Measurements from ENCODE around the gene C11orf91. TPM values are rescaled to one million over a fixed set of nuclear protein-coding genes. Genes with fewer than 3 reads are reported as not detected.

Gene C11orf91
- total RNA-seq, 1 donor from 2014 or later: not detected

- Histone ChIP-seq H3K27me3 (peaks cover 13% of the 10 kb centered on the region), H3K27ac (no peak overlapping the region), H3K36me3 (no peaks in the 10 kb centered on the region), H3K9ac (no peak overlapping the region), H2AFZ (replicated peaks) (no peak overlapping the region), H4K20me1 (ENCODE audit: low read depth) (no peaks in the 10 kb centered on the region), H3K4me2 (no peak overlapping the region), H3K4me3 (no peak overlapping the region), H3F3A (ENCODE audit: low read depth) (no peaks in the 10 kb centered on the region), H3K9me3 (ENCODE audit: low read depth) (no peaks in the 10 kb centered on the region), H3K79me2 (ENCODE audit: low read depth) (no peaks in the 10 kb centered on the region), H3K4me1 (peaks cover 15% of the 10 kb centered on the region)
- no peak for DNase-seq (ENCODE audit: low spot score)
- Mint-ChIP-seq H3K4me1 (peaks cover 52% of the 10 kb centered on the region), H3K4me3 (no peak overlapping the region), H3K36me3 (no peaks in the 10 kb centered on the region), H3K27ac (no peak overlapping the region), H3K27me3 (ENCODE audit: insufficient read depth, low read depth) (peaks cover 8% of the 10 kb centered on the region), H3K9me3 (no peaks in the 10 kb centered on the region)
- TF ChIP-seq, protein P1, sequence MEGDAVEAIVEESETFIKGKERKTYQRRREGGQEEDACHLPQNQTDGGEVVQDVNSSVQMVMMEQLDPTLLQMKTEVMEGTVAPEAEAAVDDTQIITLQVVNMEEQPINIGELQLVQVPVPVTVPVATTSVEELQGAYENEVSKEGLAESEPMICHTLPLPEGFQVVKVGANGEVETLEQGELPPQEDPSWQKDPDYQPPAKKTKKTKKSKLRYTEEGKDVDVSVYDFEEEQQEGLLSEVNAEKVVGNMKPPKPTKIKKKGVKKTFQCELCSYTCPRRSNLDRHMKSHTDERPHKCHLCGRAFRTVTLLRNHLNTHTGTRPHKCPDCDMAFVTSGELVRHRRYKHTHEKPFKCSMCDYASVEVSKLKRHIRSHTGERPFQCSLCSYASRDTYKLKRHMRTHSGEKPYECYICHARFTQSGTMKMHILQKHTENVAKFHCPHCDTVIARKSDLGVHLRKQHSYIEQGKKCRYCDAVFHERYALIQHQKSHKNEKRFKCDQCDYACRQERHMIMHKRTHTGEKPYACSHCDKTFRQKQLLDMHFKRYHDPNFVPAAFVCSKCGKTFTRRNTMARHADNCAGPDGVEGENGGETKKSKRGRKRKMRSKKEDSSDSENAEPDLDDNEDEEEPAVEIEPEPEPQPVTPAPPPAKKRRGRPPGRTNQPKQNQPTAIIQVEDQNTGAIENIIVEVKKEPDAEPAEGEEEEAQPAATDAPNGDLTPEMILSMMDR (IDR thresholded peaks at IDR 0.05): no peak
- TF ChIP-seq EZH2 (IDR thresholded peaks at IDR 0.05): no peak
- TF ChIP-seq EZH2phosphoT487 (IDR thresholded peaks at IDR 0.05): no peak
These were observed 1.7 kb downstream of the C11orf91 start for GRCh38 chr11:33698921-33699320.

DNA sequence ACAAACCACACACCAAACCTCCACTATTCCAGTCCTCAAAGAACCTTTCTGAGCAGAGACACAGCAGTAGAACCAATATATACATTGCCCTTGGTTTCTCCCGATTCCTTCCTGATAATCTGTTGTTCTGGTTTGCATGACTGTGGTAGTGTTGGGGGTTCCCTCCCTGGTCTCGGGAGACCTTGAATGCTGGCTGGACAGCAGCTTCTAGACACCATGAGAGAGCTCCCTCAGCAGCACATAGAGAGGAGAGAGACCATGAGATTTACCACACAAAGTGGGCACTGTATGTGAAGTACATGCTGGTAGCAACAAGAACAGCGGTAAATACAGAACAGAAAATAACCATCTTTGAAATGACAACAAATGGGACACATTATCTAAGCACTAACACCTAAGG lies 2.6 kb downstream of the C11orf91 start:
- Histone ChIP-seq H3K9ac (no peak overlapping the region), H2AFZ (replicated peaks) (no peak overlapping the region), H4K20me1 (ENCODE audit: low read depth) (no peaks in the 10 kb centered on the region), H3K4me2 (no peak overlapping the region), H3F3A (ENCODE audit: low read depth) (no peaks in the 10 kb centered on the region), H3K4me1 (peaks cover 15% of the 10 kb centered on the region), H3K4me3 (no peak overlapping the region), H3K27me3 (peaks cover 13% of the 10 kb centered on the region), H3K79me2 (ENCODE audit: low read depth) (no peaks in the 10 kb centered on the region), H3K36me3 (no peaks in the 10 kb centered on the region), H3K9me3 (ENCODE audit: low read depth) (no peaks in the 10 kb centered on the region), H3K27ac (no peak overlapping the region)
- Mint-ChIP-seq H3K4me3 (no peak overlapping the region), H3K27ac (no peak overlapping the region), H3K4me1 (peaks cover 59% of the 10 kb centered on the region), H3K27me3 (ENCODE audit: insufficient read depth, low read depth) (peaks cover 8% of the 10 kb centered on the region), H3K9me3 (no peaks in the 10 kb centered on the region), H3K36me3 (no peaks in the 10 kb centered on the region)
- TF ChIP-seq EZH2 (IDR thresholded peaks at IDR 0.05) (no peak), EZH2phosphoT487 (IDR thresholded peaks at IDR 0.05) (no peak)
- TF ChIP-seq, protein P1 (IDR thresholded peaks at IDR 0.05): no peak
- DNase-seq (ENCODE audit: low spot score): no peak

GRCh38 chr11:33696931-33697638 lies 3.5 kb downstream of the C11orf91 start:
- Histone ChIP-seq H3K4me3 (no peak overlapping the region), H4K20me1 (ENCODE audit: low read depth) (no peaks in the 10 kb centered on the region), H3K36me3 (no peaks in the 10 kb centered on the region), H3K4me1 (peaks cover 24% of the 10 kb centered on the region), H3K79me2 (ENCODE audit: low read depth) (no peaks in the 10 kb centered on the region), H3K9ac (no peak overlapping the region), H3K4me2 (no peak overlapping the region), H3F3A (ENCODE audit: low read depth) (no peaks in the 10 kb centered on the region), H2AFZ (replicated peaks) (no peak overlapping the region), H3K27ac (no peak overlapping the region), H3K27me3 (peaks cover 13% of the 10 kb centered on the region), H3K9me3 (ENCODE audit: low read depth) (no peaks in the 10 kb centered on the region)
- peaks cover 62% of the 10 kb centered on the region for H3K4me1 Mint-ChIP-seq
- H3K9me3 Mint-ChIP-seq: no peaks in the 10 kb centered on the region
- no peak for TF ChIP-seq EZH2 (IDR thresholded peaks at IDR 0.05)
- no peak for TF ChIP-seq EZH2phosphoT487 (IDR thresholded peaks at IDR 0.05)
- TF ChIP-seq, protein P1 (IDR thresholded peaks at IDR 0.05): no peak
- peak overlapping the region; percentile 4 for H3K27ac Mint-ChIP-seq
- no peaks in the 10 kb centered on the region for H3K36me3 Mint-ChIP-seq
- DNase-seq (ENCODE audit: low spot score): no peak
- no peak overlapping the region for H3K4me3 Mint-ChIP-seq
- peaks cover 8% of the 10 kb centered on the region for H3K27me3 Mint-ChIP-seq (ENCODE audit: insufficient read depth, low read depth)

All from neural progenitor cell (in vitro differentiated cells).